Spleen (tissue), 7 donors: ENCODE measurements around the gene MAEA.

Experiments used
- POLR2A ChIP-seq, 3 donors: fragments of 450-650 bp; IDR thresholded peaks; one replicate each; pipeline ENCODE4 v1.5.1; 2017; ENCODE audit warnings: antibody characterized with exemption in 3 of 3, mild to moderate bottlenecking in 1 of 3
- POLR2AphosphoS5 ChIP-seq, 3 donors: sonication (generic); formaldehyde crosslinking; IDR thresholded peaks; one replicate each; pipeline ENCODE4 v1.5.1; 2017; ENCODE audit warnings: antibody characterized with exemption in 3 of 3
- TF ChIP-seq, protein P1 (sequence below), 11 experiments: fragments of 200-600 bp in 7 of 11; fragments of 450-650 bp in 4 of 11; sonication (generic) in 4 of 11; IDR thresholded peaks in 8 of 11; conservative IDR thresholded peaks in 3 of 11; 1 replicate in 7 of 11; 2 replicates in 4 of 11; pipeline versions ENCODE4 v1.4.0 to v1.8.0; 2016 to 2021; ENCODE audit warnings: antibody characterized with exemption in 11 of 11, inconsistent platforms in 4 of 11, mild to moderate bottlenecking in 1 of 11
- donor health status: DM: no; HTN: no; CAD: no; lungs with moderate emphysema.
- donor health status: DM: no; HTN: no; CAD: no.
- donor health status: DM: no; HTN: no; CAD: no.

DNA sequence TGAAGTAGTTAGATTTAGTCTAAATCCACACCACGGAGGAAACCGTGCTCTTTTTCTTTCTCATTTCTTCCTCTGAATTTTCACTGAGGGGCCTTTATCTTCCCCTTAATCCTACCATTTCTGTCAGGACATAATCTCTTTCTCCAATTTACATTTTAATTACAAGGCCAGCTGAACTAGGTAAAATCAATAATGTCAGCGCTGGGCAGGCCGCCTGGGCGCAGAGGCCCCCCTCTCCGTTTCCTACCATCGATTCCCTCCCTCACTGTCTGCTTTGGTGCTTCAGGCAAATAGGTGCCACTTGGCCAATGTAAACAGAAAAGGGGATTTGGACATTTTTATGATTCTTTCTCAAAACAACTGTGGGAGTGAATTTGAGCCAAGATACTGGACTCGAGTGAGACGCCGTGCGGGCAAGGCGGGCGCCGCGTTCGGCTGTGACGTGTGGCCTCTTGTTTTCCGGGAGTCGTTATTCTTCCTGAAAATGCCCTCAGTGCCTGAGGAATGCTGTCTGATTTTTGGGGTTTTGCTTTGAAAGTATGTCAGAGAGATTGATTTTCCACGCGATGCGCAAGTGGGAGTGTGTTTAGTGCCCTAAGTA lies 79.9 kb downstream of the MAEA start:
- TF ChIP-seq, protein P1, sequence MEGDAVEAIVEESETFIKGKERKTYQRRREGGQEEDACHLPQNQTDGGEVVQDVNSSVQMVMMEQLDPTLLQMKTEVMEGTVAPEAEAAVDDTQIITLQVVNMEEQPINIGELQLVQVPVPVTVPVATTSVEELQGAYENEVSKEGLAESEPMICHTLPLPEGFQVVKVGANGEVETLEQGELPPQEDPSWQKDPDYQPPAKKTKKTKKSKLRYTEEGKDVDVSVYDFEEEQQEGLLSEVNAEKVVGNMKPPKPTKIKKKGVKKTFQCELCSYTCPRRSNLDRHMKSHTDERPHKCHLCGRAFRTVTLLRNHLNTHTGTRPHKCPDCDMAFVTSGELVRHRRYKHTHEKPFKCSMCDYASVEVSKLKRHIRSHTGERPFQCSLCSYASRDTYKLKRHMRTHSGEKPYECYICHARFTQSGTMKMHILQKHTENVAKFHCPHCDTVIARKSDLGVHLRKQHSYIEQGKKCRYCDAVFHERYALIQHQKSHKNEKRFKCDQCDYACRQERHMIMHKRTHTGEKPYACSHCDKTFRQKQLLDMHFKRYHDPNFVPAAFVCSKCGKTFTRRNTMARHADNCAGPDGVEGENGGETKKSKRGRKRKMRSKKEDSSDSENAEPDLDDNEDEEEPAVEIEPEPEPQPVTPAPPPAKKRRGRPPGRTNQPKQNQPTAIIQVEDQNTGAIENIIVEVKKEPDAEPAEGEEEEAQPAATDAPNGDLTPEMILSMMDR (IDR thresholded peaks at IDR 0.05 in 8 of 11, conservative IDR thresholded peaks at IDR 0.05 in 3 of 11) = no peak
- TF ChIP-seq POLR2A (IDR thresholded peaks at IDR 0.05) (no peak), POLR2AphosphoS5 (IDR thresholded peaks at IDR 0.05) (no peak)
